HG03432 (cell line): ENCODE measurements around the gene GPX6.
"Not testable (repeated sequence)": the region's sequence is repeated elsewhere in the genome, so short reads cannot be mapped to it uniquely, and the experiment has no call there.

Experiments used
- ATAC-seq: cut with Tn5 transposase; IDR thresholded peaks from one replicate; pipeline ENCODE4 v1.9.1; 2021; ENCODE audit warnings: mild to moderate bottlenecking, moderate library complexity; ENCODE audit not compliant: unreplicated experiment

Gene GPX6

GRCh38 chr6:28486533-28486932, 29.1 kb downstream of the GPX6 start:
- ATAC-seq: no peak

- ATAC-seq: no peak
These were observed 30.1 kb downstream of the GPX6 start for GRCh38 chr6:28485482-28485881.

- no peak for ATAC-seq
These were observed 35.2 kb downstream of the GPX6 start for GRCh38 chr6:28480253-28480932.

DNA sequence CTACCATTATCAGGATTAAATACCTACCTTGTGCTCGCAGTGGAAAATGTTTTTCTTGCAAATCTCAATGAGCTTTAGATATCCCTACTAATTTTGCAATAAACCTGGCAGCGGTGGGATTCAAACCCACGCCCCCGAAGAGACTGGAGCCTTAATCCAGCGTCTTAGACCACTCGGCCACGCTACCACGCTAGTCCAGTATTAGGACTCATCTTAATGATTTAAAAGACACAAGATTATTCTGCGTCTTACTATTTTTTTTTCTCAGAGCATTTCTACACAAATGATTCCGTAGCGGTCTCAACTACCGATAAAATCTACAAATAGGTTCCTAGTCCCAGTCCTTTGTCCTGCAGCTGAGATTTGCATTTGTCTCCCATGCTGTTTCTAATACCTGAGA, 37.1 kb downstream of the GPX6 start:
- ATAC-seq: no peak

GRCh38 chr6:28474441-28475219, 41.0 kb downstream of the GPX6 start:
- ATAC-seq: no peak

GRCh38 chr6:28469153-28469745, 46.3 kb downstream of the GPX6 start:
- ATAC-seq: not testable (repeated sequence)

DNA sequence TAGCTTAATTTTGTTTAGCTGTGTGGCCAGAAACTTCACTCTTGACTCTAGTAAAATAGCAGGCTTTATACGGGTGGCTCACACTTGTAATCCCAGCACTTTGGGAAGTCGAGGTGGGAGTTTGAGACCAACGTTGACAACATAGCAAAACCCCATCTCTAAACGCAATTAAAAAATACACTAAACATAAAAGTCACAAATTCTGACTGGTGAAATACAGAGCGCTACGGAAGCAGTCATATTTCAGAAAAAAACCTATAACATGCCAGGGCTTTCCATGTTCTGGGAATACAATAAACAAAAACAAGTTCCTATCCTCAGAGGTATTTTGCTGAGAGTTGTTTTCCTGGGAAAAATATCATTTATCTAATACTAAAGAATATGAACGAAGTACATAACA, 47.5 kb downstream of the GPX6 start:
- ATAC-seq: no peak

DNA sequence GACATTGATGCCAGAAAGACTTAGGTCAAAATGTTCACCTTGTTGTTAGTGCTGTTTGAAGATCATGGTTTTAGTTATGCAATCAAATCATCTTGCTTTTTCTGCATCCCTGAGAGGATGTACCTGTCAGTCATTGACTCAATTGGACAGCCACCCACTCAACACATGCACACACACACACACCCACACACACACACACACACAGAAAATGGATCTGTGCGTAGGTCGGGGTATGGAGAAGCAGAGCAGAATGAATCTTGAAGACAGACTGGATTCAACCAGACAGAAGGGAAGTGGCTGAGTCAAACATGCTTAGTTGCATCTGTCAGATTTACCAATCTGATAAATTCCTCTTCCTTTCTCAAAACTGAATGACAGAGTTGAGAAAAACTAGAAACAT, 53.2 kb downstream of the GPX6 start:
- ATAC-seq: no peak

DNA sequence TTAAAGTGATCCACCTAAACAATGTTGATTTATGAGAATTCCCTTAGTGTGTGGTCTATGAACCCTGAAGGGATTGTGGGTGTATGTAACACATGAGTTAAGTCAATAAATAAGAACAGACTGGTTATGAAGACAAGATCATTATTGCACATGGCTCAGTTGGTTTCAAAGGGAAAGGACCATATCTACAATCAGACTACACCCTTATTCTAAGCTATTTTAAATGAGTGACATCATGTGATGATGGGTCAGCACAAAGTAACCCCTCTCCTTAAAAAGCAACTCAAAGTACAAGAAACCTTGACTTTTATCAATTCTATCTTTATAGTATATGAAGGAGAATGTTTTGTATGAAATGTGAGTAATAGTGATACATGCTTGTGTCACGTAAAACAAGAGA, 57.0 kb downstream of the GPX6 start:
- no peak for ATAC-seq
